Left renal cortex interstitium (tissue), 4 donors: ENCODE data around the gene AMHR2. TPM values are rescaled to one million over a fixed set of nuclear protein-coding genes. Genes with fewer than 3 reads are reported as not detected.

Source experiments
- DNase-seq, 4 donors: peaks; one replicate each; pipeline ENCODE4 v3.0.0-alpha.2; 2013; ENCODE audit warnings: low read depth in 4 of 4, low spot score in 2 of 4, missing footprints in 1 of 4
- polyA plus RNA-seq, 4 donors: library from polyadenylated mRNA; unstranded; fragments of 120-200 nt; gene quantifications; one replicate each; pipeline ENCODE4 v1.2.1, GENCODE V29; 2013; ENCODE audit not compliant: insufficient read length in 4 of 4

AMHR2 gene
- polyA plus RNA-seq, 4 donors: 0.24 to 0.65 (median 0.45) TPM

DNA sequence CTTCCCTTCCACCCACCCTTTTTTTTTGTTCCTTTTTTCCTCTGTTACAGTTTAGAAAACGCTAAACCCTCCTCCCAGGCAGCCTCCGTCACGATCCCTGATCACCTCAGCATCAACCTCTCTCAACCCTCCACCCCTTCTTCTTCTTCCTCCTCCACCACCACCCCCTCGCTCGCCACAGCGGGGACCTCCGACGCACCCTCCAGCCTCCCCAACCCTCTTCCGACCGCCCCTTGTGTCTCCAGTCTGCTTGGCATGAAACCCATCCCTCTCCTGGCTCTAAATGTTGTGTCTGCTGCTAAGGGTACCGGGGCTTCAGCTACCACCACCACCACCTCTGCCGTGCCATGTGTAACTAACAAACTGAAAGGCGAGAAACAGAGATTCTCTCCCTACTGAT is 51.2 kb downstream of the AMHR2 start:
- no peak for DNase-seq

DNA sequence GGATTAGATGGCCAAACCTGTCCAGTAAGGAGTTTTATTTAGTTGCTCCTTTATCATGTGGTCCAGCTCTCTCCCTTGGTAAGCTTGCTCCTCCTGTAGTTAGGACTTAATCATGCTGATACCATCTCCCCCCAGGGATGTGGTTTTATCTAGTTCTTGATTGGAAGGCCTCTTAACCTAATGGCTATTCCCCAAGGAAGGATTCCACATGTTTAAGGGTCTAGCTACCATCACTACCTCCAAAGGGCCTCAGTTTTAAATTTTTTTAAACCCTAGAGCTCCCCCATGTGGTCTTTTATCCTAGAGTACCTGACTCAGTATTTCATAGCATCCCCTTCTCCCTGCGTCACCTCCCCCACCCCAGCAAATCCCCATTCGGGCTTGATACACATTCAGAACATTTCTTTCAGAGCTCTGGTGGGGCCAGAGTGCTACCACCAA is 53.1 kb downstream of the AMHR2 start:
- DNase-seq: no peak

DNA sequence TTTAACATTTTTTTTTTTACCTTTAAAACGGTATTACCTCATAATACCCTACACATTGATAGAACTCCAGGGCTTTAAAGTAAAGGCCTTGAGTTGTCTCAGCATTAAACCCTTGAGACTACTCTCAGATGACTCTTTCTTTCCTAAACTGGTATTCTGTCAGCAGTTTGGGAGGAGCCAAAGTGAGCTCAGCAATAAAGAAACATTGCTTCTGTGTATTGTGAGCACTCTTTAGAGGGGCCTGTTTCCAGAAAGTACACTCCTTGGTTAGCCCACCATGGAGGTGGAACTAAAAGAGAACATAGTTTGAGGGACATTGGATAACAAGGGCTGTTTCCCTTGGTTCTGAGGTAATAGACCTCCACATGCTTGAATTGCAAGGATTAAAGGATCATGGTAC is 55.2 kb downstream of the AMHR2 start:
- no peak for DNase-seq

DNA sequence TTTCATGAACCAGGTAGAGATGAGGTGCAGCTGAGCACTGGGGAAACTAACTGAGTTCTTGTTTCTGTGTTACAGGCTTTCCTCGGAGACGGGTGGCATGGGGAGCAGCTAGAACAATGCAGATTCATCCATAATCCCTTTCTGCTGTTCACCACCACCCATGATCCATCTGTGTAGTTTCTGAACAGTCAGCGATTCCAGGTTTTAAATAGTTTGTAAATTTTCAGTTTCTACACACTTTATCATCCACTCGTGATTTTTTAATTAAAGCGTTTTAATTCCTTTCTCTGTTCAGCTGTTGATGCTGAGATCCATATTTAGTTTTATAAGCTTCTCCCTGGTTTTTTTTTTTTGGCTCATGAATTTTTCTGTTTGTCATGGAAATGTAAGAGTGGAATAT is 55.7 kb downstream of the AMHR2 start:
- DNase-seq: no peak

DNA sequence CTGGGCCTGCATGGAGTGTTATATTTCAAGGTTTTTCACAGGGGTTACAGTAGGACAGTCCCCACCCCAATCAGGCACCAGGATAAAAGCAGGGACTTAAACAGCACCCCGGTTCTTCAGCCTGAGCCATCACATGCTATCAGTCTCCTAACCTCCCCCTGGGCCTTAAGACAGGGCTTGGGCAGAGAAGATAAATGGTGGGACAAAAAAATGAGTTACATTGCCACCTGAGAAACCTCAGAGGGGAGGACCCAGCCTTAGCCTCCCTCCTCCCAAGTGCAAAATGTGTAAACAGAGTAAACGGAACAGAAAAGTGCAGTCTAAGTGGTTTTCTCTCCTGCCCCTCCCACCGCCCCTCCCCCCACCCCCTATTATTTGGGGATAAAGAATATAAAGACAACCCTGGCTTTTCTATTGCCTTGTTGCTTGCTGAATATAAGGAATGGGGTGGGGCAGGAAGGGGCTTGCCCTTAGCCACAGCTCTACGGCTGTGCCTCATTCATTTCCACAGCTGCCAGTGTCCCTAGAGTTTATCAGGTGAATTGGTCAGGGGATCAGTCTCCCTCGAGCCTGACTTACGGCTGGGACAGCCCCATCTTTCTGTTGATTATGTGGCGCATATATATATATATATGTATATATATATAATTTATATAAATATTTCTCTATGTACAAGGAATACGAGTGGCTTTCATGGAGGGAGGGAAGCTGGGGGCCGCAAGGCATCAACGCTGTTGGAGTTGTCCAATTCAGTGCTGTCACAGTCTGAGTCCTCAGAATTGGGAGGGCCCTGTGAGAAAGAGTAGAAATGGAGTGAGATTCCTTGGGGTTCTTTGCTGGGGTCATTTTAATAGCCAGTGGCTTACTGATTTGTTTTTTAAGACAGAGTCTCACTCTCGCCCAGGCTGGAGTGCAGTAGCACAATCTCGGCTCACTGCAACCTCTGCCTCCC is 57.1 kb downstream of the AMHR2 start:
- DNase-seq: no peak

Other genes starting within 250 kb of the AMHR2 start
- 10 to 100 TPM; 64.1 to 80.8 (median 67.7) TPM for gene ZNF740, start 243.1 kb upstream of the AMHR2 start, polyA plus RNA-seq
- 100 to 1,000 TPM in 2 of 4 donors, 10 to 100 TPM in 2; 25.9 to 126 (median 69.1) TPM for gene CSAD, start 242.9 kb upstream of the AMHR2 start, polyA plus RNA-seq
- gene ITGB7, start 216.6 kb upstream of the AMHR2 start, polyA plus RNA-seq: 1 to 10 TPM; 1.2 to 1.7 (median 1.3) TPM
- 10 to 100 TPM; 27.5 to 39.6 (median 36.5) TPM for gene RARG, start 191.6 kb upstream of the AMHR2 start, polyA plus RNA-seq
- gene ESPL1, start 155.6 kb upstream of the AMHR2 start, polyA plus RNA-seq: 10 to 100 TPM in 2 of 4 donors, 1 to 10 TPM in 2; 8.7 to 18.1 (median 11.4) TPM
- 100 to 1,000 TPM; 589 to 875 (median 641) TPM for gene PFDN5, start 128.3 kb upstream of the AMHR2 start, polyA plus RNA-seq
- gene MYG1, start 124.2 kb upstream of the AMHR2 start, polyA plus RNA-seq: 10 to 100 TPM; 48.4 to 60.0 (median 57.7) TPM
- gene AAAS, start 102.2 kb upstream of the AMHR2 start, polyA plus RNA-seq: 10 to 100 TPM; 68.2 to 95.5 (median 83.3) TPM
- under 1 TPM; 0.21 to 0.41 (median 0.29) TPM for gene SP7, start 87.5 kb upstream of the AMHR2 start, polyA plus RNA-seq
- 10 to 100 TPM; 65.1 to 84.2 (median 78.0) TPM for gene SP1, start 43.7 kb upstream of the AMHR2 start, polyA plus RNA-seq
- 100 to 1,000 TPM; 159 to 202 (median 174) TPM for gene PRR13, start 17.9 kb downstream of the AMHR2 start, polyA plus RNA-seq
- gene PCBP2, start 28.2 kb downstream of the AMHR2 start, polyA plus RNA-seq: 1,000 to 10,000 TPM in 3 of 4 donors, 100 to 1,000 TPM in 1; 971 to 1,152 (median 1,079) TPM
- 10 to 100 TPM; 17.6 to 37.8 (median 28.6) TPM for gene MAP3K12, start 75.6 kb downstream of the AMHR2 start, polyA plus RNA-seq
- gene TARBP2, start 77.4 kb downstream of the AMHR2 start, polyA plus RNA-seq: 10 to 100 TPM; 40.6 to 60.3 (median 53.4) TPM
- 1 to 10 TPM in 1 of 4 donors, under 1 TPM in 1, not detected in 2; 0.73 to 1.3 TPM for gene NPFF, start 83.6 kb downstream of the AMHR2 start, polyA plus RNA-seq
- gene ATF7, start 202.5 kb downstream of the AMHR2 start, polyA plus RNA-seq: 10 to 100 TPM; 35.6 to 47.6 (median 44.7) TPM